HG02678 (cell line): ENCODE data around the gene CTNNBL1.

Experiments used
- ATAC-seq: cut with Tn5 transposase; IDR thresholded peaks from one replicate; pipeline ENCODE4 v1.9.1; 2021; ENCODE audit warnings: mild to moderate bottlenecking, moderate library complexity; ENCODE audit not compliant: unreplicated experiment

CTNNBL1 gene

DNA sequence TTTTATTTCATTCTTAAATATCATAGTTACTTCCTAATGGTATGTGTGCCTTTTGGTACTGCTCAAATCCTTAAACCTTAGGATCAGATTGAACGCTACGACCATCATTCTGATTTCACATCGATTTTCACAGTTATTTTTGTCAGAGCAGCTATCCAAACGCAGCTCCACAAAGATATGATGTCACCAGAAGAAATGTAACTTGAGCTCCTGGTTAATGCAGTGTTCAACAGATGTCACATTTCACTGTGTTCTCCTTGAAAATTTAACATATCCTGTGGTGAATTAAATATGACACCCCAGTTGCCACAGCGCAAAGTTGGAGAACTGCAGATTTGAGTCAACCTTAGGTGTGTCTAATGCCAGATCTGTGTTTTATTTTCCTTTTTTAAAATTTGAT lies 81.4 kb downstream of the CTNNBL1 start:
- ATAC-seq: no peak

GRCh38 chr20:37776049-37776448 lies 82.2 kb downstream of the CTNNBL1 start:
- ATAC-seq: no peak

DNA sequence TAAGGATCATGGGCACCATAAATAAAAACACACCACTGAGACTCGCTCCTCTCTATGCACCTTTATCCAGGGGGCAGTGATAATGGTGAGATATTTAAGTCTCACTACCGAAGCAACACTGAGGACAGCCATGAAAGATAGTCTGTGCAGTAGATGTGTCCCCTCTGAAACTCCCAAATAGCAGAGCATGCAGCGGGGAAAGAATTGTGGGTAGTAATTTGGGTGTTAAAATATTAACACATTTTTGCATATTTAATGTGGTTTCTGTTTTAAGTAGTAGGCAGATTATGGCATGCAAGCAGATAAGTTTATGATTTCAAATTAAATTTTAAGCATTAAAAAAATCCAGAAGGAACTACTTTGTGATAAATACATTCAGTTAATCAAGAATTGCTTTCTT lies 82.7 kb downstream of the CTNNBL1 start:
- no peak for ATAC-seq

GRCh38 chr20:37777012-37777950 lies 83.5 kb downstream of the CTNNBL1 start:
- ATAC-seq: no peak

DNA sequence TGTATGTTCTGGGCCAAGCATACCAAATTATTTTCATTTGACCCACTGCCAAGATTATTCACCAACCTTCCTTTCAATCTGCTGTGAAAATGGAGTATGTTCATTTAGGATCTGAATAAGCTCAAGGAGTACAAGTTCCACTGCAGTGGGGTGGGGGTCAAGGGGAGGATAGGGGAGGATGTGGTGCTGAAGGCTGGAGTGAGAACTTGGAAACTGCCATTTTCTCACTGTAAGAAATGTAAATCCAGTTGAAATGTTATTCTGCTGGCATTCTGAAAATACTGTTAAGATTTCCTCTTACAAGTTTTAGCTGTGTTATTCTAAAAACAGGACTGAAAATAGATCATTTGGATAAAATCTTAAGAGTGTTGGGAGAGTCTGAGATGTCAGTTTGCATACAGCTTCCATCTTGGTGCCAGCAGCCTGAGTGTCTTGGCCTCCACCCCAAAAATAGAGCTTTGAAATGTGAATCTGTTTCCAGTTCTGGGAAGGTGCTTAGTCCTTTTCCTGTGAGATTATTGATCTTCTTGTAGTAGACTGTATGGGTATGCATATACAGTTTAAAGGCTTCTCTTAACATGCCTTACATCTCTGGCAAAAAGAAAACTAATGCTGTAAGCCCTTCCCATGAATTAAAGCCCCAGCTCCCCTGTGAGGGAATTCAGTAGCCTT lies 84.3 kb downstream of the CTNNBL1 start:
- ATAC-seq: no peak

GRCh38 chr20:37781626-37782025 lies 87.8 kb downstream of the CTNNBL1 start:
- ATAC-seq: no peak

- ATAC-seq: no peak
Measured at GRCh38 chr20:37786043-37786442, 92.2 kb downstream of the CTNNBL1 start.

GRCh38 chr20:37789408-37789807 lies 95.6 kb downstream of the CTNNBL1 start:
- no peak for ATAC-seq

- no peak for ATAC-seq
Measured at GRCh38 chr20:37790900-37791299, 97.1 kb downstream of the CTNNBL1 start.

- no peak for ATAC-seq
Measured at GRCh38 chr20:37796121-37796520, 102.3 kb downstream of the CTNNBL1 start.

DNA sequence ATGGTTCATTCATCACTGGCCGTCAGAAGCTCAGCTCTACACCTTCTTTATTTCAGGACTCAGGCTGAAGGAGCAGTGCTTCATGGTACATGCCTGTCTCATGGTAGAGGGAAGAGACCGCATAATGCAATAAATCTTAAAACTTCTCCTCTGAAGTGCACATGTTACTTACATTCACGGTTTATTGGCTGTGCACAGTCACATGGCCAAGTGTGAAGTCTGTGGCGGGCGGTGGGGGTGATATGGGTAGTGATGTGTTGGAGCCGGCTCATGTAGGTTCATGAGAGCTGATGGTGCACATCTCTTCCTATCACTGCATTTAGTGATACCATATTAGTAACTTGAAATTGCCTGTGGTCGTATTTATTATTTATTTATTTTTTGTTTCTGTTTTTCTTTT lies 102.9 kb downstream of the CTNNBL1 start:
- ATAC-seq: no peak

DNA sequence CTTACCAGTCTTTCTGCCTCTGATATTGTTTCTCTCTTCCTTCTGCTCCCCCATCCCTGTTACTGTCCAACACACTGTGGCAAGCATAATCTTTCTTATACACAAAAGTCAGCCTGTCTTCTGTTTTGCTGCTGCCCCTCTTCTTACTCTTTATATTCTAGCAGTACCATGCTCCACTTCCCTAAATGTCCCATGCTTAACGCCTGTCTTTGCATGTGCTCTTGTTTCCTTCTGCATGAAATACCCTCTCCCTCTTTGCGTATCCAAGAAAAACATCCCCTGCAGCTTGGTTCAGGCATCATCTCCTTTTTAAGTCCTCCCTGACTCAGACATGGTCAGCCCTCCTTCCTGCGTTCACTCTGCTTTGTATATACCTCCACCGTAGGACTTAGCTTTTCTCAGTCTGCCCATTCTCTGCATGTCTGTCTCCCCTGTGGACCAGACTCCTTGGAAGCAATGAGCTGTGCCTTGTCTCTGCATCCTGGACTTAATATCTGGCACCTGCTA lies 103.9 kb downstream of the CTNNBL1 start:
- no peak for ATAC-seq

- no peak for ATAC-seq
Measured at GRCh38 chr20:37798312-37798711, 104.5 kb downstream of the CTNNBL1 start.

DNA sequence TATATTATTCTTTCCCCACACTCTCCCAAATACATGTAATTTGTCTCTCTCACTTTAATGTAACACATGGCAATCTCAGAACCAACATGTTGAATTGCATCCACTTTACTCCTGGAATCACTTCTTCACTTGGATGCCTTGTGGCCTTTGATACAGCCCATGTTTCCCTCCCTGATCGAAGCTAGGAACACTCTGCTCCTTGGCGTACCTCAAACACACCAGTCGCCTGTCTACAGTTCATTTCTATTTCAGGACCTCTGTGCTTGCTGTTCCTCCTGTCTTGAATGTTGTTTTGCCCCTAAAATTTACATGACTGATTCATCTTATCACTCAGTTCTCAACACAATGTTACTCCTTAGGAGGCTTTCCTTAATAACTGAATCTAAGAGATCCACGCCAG lies 106.8 kb downstream of the CTNNBL1 start:
- no peak for ATAC-seq

GRCh38 chr20:37801921-37802320 lies 108.1 kb downstream of the CTNNBL1 start:
- ATAC-seq: no peak

GRCh38 chr20:37803438-37804307 lies 109.8 kb downstream of the CTNNBL1 start:
- ATAC-seq: no peak

DNA sequence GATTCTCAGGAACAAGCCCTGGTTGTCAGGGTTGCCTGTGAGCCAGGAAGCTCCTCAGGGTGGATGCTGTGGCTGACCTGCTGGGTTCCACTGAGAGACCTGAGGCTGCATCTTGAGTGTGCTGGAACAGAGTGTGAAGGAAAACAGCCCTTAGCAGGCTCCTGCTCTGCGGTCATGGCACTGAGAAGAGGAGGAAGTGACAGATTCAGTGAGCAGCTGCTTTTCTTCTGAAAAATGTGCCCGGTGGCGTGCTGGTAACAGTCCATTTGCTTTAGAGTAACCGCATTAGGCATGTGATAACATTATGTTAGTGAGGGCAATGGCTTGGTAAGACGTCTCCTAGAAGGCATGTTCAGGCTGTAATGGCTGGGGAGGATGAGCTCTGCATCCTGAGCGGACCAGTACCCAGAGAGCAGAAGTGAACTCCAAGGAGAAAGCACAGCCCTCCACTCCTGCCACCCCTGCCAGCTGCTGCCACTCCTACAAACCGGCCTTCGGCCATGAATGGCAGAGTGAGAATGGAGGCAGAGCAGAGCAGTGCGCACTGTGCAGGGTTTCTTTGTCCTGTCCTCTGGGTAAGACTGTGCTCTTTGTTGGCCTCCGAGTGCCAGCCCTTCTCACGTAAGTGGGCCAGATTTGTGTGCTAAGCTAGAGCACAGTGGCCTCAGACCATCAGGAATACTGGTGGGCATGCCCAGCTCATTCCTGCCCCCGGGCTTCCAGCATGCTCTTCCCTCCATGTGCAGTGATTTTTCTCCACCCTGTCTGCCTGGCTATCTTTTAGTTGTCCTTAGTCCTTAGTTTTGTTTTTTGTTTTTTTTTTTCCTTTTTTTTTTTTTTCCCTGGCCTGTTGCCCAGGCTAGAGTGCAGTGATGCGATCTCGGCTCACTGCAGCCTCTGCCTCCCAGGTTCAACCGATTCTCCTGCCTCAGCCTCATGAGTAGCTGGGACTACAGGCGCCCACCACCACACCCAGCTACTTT lies 111.0 kb downstream of the CTNNBL1 start:
- ATAC-seq: peak; percentile 74

DNA sequence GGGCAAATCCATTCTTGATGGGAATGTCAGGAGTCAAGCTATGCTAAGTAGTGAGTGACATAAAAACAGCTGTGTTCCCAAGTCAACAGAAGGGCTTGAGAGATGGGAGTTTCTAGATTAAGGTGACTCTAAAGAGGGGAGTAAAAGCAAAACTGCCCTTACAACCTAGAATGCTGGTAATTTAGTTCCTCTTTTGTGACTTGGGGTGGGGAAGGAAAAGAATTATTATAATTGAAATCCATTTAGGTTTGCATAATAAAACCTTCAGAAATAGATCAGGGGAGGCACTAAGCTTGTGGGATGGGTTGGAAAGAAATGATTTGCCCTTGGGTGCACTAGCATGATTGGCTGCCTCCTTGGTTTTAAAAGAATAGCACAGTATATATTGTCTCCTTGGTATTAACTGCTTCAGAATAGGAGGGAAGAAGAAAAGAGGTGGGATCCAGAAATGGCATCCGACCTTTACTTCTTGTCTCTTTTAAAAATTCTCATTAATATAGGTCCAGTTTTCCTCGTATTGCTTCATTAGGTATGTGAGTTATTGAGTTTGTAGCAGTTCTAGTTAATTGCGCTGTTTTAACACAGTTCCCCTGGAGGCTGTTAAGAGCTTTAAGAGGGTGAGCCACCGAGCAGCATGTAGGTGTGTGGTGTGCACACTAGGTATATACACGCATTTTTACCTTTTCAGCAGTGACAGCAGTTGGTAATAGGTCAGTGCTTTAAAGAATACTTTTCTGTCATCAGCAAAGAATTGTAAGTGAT lies 113.8 kb downstream of the CTNNBL1 start:
- ATAC-seq: no peak
